Loucy (cell line): ENCODE results near the gene CASZ1.

Experiments used
- EZH2phosphoT487 ChIP-seq: fragments of 200-600 bp; IDR thresholded peaks from 2 replicates; pipeline ENCODE4 v1.6.1; 2018; ENCODE audit warnings: antibody characterized with exemption, mild to moderate bottlenecking, moderate library complexity, borderline replicate concordance
- TF ChIP-seq, protein P1 (sequence below): fragments of 200-600 bp; sonication (generic); conservative IDR thresholded peaks from 2 replicates; pipeline ENCODE4 v1.5.1; 2014; ENCODE audit warnings: mild to moderate bottlenecking, antibody characterized with exemption, low read length

GRCh38 chr1:10629816-10630571 lies 166.5 kb downstream of the CASZ1 start:
- no peak for TF ChIP-seq EZH2phosphoT487
- TF ChIP-seq, protein P1, sequence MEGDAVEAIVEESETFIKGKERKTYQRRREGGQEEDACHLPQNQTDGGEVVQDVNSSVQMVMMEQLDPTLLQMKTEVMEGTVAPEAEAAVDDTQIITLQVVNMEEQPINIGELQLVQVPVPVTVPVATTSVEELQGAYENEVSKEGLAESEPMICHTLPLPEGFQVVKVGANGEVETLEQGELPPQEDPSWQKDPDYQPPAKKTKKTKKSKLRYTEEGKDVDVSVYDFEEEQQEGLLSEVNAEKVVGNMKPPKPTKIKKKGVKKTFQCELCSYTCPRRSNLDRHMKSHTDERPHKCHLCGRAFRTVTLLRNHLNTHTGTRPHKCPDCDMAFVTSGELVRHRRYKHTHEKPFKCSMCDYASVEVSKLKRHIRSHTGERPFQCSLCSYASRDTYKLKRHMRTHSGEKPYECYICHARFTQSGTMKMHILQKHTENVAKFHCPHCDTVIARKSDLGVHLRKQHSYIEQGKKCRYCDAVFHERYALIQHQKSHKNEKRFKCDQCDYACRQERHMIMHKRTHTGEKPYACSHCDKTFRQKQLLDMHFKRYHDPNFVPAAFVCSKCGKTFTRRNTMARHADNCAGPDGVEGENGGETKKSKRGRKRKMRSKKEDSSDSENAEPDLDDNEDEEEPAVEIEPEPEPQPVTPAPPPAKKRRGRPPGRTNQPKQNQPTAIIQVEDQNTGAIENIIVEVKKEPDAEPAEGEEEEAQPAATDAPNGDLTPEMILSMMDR, result peak; percentile 16; the same call in 1 of the 2 replicates
